GM21526 (cell line): ENCODE data around the gene WDR64.
"Not testable (repeated sequence)": the region's sequence is repeated elsewhere in the genome, so short reads cannot be mapped to it uniquely, and the experiment has no call there.

Experiments
- ATAC-seq: cut with Tn5 transposase; IDR thresholded peaks from one replicate; pipeline ENCODE4 v1.9.1; 2021; ENCODE audit warnings: moderate library complexity; ENCODE audit not compliant: unreplicated experiment, low FRiP score

Gene WDR64

DNA sequence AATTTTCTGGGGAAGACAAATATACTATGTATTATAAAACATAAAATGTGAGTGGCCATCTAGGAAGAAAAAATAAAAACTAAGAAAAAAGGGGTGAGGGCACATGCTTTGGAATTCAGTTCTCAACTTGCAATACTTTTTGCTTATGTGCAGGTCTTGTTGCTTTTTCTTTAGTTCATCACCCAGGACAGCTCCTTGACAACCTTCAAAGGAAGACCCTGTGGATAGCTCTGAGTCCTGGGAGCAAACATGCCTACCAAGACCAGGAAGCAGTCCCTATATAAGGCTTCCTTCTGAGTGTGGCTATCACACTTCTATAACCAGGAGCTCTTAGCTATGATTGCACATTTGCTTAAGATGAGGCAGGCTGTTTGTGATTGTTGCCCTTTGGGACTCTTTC lies 78.0 kb downstream of the WDR64 start:
- ATAC-seq, result no peak

DNA sequence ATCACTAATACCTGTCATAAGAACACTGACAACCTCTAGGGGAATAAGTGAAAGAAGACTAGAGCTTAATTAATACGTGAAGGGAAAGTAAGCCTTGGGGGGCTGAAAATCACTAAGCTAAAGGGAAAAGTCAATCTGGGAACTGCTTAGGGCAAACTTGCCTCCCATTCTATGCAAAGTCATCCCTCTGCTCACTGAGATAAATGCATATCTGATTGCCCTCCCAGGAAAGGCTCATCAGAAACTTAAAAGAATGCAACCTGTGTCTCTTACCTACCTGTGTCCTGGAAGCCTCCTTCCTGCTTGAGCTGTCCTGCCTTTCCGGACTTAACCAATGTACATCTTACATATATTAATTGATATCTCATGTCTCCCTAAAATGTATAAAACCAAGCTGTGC lies 81.8 kb downstream of the WDR64 start:
- no peak for ATAC-seq

DNA sequence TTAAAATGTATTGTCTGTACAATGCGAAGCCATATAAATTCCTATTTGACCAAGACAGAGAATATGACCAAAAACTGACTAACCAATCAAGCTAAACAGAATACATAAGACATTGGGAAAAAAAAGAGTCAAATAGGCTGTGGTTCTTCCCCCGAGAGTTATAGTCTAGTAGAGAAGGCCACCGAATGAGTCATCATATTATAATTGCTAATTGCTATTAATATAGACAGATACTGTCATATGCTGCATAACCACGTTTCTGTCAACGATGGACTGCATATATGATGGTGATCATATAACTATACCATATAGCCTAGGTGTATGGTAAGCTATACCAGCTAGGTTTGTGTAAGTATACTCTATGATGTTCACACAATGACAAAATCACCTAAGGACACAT lies 82.5 kb downstream of the WDR64 start:
- no peak for ATAC-seq

DNA sequence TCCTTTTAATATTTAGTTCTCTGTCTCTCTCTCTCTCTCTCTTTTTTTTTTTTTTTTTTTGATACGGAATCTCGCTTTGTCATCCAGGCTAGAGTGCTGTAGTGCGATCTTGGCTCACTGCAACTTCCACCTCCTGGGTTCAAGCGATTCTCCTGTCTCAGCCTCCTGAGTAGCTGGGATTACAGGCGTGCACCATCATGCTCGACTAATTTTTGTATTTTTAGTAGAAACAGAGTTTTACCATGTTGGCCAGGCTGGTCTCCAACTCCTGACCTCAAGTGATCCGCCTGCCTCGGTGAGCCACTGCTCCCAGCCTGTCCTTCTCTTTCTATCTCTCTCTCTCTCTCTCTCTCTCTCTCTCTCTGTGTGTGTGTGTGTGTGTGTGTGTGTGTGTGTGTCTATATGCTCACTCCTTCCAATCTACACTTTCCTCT lies 83.4 kb downstream of the WDR64 start:
- not testable (repeated sequence) for ATAC-seq

DNA sequence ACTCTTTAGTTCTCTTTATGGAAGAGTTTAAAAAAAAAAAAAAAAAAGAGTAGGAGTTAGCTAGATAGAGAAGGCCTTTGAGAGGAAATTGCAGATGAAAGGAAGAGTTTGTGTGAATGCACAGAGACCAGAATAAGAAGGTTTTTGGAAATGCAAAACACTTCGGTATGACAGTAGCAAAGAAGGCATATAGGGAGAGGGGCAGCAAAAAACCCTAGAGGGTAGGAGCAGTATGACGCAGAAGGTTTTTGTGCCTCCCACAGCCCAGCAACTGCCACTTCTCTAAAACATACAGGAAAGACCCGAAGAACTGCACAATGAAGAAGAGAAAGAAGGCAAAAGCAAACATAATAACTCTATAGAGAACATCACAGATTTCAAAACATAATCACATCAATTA lies 84.3 kb downstream of the WDR64 start:
- ATAC-seq, result no peak

DNA sequence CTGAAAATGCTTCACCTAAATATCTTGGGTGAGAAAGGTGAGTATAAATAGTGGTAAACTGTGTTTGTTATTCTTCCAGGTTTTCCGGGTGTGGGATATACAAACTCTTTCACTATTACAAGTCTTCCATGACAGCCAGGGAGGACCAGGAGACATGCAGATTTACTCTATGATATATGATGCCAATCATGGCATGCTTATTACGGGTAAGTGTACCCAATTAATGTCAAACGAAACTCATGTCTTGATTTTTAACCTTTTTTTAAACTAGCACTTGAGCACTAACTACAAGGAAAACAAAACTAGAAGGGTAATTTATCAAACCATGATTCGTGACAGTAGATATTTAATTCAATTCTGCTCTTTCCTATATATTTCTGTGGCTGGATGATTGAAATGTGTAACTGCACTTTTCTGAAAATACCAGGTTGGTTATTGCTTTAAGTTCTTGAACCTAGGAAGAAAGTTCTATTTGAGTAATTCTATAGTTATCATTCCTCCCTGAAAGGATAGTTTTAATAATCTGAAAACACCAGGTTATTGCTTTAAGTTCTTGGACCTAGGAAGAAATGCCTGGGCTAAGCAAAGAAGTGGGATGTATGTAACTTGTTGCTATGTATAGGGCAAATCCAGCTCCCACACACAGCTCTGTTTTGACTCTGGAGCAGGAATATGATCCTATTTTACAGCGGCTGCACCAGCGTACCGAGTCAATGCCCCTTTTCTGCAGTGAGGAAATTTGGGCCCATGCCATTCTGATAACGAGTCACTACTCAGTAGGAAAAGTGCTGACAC lies 86.4 kb downstream of the WDR64 start:
- ATAC-seq, result no peak

DNA sequence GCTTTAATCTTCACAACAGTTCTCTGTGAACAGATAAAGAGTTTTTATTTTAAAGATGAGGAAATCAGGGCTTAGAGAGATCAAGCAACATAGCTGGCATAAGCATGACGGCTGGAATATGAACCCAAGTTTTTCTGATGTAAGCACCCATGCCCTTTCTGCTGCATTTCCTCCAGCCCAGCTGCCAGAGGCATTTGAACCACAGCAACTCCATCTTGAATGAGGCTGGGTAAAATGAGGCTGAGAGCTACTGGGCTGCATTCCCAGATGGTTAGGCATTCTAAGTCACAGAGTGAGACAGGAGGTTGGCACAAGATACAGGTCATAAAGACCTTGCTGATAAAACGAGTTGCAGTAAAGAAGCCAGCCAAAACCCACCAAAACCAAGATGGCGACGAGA lies 90.0 kb downstream of the WDR64 start:
- no peak for ATAC-seq

DNA sequence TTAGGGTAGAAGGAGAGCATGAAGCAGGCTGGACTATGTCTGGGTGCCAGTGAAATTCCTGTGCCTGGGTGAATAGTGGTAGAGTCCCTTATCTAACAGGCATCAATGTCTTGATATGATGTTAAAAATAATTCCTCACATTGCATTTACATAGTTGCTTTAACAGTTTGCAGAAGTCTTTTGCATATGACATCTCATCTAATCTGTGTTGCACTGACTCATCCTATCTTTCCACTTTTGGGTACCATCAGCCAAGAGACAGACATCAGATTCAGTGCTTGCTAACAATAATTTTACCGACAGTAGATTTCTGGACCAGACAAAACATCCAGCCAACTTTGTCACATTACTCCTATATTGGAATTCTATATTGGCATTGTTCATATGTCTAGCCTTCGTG lies 92.5 kb downstream of the WDR64 start:
- no peak for ATAC-seq

DNA sequence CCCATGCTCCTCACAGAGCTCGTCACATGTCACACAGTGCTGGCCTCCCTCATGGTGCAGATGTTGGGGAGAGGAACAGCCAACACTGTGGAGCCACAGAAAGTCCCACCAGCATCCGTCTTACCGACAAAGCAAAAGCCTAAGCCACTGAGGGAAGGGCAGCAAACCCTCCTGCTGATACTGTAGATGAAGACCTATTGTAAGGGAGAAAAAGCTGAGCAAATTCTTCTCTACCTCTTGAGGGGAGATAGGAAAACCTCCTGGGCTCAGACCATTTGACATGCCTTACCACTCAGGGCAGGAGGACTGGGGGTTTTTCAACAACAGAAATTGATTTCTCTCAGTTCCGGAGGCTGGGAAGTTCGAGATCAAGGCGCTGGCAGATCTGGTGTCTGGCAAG lies 95.9 kb downstream of the WDR64 start:
- ATAC-seq, result no peak

DNA sequence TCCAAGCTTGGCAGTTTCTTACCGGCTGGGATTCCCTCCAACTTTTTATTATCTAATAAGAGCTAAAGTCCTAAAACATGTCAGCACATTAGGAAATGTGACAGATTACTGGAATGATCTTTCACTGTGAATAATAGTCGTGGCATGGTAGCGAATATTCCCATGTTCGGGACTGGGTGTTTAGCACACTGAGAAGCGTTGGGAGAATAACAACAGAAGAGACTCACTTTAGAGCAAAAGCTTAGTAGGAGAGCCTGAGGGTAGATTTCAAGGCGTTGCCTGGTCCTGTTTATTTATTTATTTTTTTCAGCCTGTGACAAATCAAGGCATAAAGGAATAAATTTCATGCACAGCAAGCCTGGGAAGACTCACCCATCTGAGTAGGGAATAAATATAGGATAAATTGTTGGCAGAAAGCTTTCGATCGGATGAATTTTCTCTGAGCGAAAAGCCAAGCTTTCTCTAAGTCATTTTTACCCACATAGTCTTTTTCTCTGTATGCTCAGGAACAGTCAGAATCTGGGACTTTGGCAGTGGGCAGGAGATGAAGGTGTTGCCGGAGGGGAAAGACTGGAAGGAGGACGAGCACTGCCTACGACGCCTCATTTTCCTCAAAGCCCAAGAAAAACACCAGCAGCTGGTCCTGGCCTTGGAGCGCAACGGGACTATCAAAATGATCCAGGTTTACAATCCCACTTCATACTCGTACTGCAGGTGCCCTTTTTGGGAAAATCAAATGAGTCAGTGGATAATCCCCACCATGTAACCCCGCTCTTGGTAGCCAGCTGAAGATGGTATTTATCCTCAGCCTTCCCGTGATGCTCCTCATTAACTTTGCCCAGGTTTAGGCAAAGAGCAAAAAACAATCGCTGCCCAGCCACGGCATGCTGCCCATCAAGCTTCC lies 97.2 kb downstream of the WDR64 start:
- ATAC-seq, result no peak

DNA sequence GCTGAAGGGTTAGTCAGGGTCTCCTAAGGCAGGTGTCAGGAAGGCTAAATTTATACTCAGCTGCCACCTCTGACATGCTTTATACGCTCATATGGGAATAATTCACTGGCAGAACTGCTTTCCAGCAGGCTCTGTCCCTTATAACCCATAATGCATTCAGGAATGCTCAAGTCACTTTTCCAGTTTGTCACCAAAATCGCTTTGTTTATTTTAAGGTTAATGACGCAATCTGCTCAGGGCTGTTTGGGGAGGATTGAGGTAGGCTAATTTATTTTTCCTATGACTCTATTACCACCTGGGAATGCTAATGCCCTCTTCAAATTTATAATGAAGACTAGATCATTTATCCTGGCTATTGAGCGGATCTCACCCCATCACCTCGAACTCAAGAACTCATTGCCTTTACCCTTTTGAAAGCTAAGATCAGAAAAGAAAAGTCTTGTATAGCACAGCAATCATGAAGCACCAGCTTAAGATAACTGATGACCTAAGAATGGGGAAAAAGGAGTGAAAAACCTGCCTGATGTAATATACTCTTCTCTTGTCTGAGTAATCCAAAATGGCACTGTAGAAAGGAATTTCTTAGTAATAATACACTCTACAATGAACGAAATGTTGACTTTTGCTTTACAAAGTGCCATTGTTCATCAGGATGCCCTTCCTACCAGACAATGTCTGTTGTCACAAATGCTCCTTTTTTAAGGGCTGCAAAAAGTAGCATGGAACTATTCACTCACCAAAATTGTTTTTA lies 98.0 kb downstream of the WDR64 start:
- ATAC-seq, result no peak

DNA sequence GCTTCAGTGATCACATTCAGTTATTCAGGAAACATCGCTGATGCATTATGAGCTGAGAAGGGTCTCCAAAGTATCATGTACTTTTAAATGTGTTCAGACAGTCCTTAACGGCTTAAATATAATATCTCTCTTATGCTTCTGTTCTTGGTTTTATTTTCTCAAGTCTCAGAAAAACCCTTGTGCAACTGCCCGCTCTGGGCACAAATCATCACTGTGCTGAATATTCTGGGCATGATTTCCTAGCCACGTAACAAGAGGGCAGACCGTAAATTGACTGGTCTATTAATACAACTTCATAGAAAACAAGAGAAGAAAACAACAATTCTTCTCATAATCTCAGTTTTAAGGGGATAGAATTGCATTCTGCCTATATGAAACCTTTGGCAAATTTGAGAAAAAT lies 99.4 kb downstream of the WDR64 start:
- ATAC-seq, result no peak

DNA sequence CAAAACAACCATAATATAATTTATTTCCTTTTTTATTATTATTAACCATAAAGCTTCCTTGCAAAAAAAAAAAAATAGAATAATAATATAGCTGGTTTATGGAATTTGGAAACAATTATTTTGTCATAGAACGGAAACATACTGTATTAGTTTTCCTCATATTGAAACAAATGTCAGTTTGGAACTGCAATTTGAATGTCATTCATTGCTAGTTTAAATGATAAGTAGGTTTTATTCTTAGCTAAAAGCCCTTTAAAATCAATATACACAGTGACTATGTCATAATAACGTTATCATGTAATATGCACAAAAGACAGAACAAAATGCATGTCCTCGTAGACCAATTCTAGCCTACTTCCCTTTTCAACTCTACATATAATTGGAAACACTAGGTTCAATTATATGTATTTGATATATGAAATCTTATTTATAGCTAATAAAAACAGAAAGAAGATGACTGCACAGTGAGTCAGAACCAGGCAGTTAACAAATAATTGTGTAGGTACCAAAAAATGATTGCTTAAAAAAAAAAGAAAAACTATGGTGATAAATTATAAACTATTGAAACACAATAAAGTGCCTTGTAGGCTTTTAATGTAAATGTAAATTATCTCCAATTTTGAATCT lies 110.7 kb downstream of the WDR64 start:
- ATAC-seq, result no peak

DNA sequence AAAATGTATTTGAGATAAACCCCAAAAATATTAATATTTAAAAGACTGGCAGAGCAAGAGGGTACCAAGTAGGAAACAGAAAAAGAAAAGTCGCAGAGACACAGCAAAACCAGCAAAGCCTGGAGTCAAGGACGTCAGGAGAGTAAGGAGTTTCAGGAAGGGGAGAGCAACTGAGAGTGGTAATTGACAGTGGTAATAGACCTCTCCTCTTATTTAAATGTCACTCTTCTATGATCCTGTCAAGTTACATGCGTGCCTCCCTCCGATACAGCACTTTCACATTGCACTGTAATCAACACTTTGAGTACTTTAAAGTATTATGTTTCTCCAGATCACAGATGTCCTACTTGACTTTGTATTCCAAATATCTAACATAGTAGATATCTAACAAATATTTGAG lies 113.3 kb downstream of the WDR64 start:
- ATAC-seq, result no peak

DNA sequence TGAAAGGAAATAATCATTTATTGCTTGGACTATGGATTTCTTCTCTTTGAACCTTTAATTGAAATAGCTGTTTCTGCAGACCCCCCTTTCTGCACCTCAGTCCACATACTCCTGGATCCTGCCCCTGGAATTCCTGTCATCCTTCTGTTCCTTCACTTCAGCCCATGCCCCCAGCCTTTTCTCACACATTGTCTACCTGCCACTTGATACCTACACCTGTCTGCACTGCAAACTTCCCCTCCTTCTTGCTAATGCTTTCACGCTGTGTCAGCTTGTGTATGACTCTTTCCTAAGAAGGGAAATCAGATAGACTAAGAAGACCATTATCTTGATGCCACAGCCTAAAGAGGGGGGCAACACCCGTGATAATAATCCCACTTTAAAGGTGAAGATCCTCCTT lies 115.7 kb downstream of the WDR64 start:
- ATAC-seq, result no peak

DNA sequence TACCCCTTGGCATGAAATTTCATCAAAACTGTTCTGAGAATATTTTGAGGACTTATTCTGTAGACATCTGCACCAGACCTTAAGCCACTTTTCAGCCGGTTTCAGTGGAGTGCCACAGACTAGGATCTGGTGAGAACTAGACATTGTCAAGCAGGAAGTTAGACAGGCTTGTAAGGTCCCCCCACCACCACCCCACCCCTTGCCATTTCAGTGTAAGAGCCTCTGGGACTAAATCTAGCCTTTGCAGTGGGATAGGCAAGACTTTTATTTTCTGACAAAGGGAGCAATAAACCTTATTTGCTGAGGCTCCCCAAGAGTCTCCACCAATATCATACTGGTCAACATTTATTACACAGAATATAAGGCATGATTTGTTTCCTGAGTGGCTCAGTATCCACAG lies 118.0 kb downstream of the WDR64 start:
- no peak for ATAC-seq

DNA sequence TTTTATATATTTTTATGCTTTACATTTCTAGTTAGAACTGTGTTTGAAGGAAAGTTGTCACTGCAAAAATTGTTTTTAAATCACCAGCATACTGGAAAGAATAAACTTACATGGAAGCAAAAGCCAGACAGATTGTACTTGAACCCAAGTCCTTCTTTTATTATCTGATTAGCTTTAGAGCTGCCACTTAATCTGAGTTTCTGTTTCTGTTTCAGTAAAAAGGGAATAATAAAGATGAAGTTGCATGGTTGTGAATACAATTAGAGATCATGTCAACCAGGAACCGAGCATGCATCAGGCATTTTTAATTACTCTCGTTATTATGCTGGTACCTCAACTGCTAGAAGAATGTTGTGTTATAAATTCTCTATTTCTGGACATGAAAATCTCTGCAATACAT lies 119.0 kb downstream of the WDR64 start:
- no peak for ATAC-seq

DNA sequence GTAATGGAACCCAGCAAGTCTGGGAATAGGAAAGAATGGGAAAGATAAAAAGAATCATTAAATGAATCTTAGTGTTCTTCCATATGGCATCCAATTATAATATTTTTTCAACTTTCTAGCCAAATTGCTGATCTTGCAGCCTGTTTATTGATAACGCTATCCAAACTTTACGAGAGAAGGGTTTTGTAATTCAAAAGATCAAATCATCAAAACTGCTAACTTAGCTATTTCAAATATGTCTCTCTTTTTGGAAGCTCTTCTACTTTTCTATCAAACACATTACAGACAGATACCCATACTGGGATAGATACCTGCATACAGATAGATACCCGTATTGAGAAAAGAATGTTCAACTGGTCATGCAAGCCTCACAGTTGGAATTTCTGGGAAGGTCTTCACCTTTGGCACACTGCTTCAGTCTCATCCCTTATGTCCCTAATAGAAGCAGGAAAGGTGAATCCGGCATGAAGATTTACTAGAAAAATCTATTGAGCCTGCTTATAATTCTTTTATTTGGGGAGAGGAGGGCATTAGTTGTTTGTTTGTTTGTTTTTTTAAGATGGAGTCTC lies 120.9 kb downstream of the WDR64 start:
- no peak for ATAC-seq

DNA sequence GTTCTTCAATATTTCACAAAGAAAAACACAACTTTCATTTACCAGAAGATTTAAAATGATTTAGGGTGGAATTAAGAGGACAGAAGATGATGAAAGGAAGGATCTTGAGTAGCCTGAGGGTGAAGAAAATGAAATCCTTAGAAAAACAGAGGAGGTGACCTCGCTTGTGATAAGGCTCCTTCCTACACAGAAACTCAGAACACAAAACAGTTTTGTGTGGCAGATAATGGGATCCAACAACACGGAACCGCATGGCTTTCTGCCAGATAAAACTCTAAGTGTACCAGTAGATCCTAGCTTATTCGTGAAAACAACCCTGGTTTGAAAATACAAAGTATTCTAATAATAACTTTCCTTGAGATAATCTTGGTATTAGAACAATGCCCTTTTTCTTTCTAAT lies 121.9 kb downstream of the WDR64 start:
- ATAC-seq, result no peak

DNA sequence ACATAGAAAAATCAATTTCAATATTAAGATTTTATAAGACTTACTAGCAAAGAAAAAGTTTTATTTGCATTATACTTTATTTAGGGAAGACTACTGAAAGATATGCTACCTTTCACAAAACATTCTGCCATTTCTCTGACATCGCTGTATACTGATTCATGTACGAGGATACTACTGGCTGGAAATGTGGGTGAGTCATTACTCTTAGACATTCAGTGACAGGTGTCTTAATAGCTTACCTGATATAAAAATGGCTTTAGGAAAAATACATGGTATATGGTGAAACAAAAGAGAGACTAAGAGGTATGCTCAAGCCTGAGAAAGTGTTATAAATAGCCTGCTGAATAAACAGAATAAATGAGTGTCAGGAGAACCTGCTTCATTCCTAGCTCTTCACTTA lies 122.9 kb downstream of the WDR64 start:
- no peak for ATAC-seq
